Activated T-cell treated with anti-CD3 and anti-CD28 coated beads for 48 hours (primary cell): ENCODE data around the gene OSCAR.

Experiments
- DNase-seq: peaks from one replicate; pipeline ENCODE4 v3.0.0-alpha.2; 2020; ENCODE audit warnings: low read depth

Gene OSCAR

DNA sequence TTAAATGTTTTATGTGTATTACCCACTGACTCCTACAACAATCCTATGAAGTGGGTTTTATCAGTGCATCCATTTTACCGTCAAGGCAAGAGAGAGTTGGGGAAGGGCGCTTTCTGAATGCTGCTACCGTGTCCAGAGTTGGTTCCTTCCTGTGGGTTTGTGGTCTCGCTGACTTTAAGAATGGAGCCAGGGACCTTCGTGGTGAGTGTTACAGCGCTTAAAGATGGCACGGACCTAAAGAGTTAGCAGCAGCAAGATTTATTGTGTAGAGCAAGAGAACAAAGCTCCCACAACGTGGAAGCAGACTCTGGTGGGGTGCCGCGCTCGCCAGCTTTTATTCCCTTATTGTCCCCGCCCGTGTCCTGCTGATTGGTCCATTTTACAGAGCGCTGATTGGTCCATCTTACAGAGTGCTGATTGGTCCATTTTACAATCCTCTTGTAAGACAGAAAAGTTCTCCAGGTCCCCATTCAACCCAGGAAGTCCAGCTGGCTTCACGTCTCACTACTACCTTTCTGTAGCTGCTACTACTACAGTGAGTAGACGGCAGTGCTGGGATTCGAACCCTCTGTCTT lies 6.1 kb downstream of the OSCAR start:
- no peak for DNase-seq

DNA sequence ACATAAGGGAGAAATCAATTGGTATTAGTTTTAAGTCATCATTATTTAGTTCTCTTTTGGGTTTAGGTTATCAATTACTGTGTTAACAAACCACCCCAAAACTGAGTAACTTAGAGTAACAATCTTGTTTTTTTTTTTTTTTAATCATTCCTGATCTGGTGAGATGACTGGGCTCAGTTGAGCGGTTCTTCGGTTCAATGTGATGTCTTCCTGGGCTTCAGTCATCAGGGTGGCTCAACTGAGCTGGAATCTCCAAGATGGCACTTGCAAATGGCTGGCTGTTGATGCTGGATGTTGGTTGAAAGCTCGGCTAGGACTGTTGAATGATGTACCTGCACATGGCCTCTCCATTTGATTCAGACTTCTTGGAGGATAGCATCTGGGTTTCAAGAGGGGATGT lies 16.2 kb downstream of the OSCAR start:
- no peak for DNase-seq

DNA sequence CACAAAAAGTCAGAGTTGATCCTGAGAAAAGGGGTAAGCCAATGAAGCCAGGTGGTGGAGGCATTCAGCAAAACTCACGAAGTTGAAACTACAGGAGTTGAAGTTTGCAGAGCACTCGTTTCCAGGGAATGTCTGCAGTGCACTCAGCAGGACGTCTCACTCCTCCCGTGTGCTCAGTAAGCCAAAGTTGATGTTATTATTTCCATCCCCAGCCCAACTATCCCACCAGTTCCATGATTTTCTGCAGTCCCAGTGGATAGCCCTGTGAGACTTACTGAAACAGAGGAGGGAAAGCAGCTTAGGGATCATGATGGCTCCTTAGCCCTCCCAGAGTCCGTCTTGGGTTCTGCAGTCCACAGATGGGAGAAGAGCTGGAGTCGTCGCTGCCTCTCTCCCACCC lies 19.6 kb downstream of the OSCAR start, which contains the start of gene TARM1:
TSS of gene TARM1 (minus strand) at position 334 of the 400 bp plus-strand sequence. CDS start at position 309, 25 bp downstream.
- DNase-seq = no peak

DNA sequence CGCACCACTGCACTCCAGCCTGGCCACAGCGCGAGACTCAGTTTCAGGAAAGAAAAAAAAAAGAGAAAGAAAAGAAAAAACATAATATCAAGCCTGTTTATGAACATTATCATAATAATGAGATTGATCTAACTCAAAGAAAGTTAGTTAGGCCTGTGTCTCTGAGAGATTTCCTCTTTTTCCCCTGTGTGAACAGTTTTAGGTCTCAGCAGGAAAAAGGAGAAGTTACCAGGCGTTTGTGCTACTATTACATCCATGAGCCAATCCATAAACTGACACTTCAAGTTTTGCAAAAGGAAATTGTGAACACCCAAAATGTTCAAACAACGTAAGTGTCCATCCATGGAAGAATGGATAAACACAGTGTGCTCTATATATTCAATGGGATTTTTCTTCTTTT lies 23.3 kb downstream of the OSCAR start:
- DNase-seq = no peak

DNA sequence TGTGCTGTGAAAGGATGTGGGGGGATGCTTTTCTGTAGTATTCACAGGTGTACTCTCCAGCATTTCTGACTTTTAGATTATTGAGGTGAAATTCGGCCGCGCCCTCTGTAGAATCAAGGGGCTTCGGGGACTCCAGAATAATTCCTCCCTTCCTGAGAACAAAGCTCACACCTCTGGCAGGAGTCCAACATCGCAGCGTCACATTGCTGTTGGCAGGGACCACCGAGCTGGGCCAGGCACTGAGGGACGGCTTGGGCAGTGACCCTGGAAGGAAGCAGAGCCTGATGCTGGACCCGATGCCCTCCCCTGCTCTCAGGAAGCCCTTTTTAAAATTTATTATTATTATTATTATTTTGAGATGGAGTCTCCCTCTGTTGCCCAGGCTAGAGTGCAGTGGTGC lies 25.8 kb downstream of the OSCAR start:
- no peak for DNase-seq

DNA sequence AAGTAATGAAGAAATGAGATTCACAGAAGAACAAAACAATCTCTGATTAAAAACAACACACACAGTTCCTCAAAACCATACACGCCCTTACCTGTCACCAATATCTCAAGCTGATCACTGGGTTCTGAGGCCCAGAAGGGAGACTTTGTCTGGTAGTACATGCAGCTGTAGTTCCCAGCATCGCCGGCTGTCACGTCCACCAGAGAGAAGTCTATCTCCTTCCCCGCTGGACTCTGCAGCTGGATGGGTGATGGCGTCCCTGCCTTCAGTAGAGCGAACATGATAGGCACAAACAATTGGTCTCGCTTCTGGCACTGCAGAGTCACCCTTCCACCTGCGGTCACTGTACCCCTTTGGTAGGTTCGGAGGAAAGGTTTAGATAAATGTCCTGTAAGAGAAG lies 26.8 kb downstream of the OSCAR start:
- no peak for DNase-seq

DNA sequence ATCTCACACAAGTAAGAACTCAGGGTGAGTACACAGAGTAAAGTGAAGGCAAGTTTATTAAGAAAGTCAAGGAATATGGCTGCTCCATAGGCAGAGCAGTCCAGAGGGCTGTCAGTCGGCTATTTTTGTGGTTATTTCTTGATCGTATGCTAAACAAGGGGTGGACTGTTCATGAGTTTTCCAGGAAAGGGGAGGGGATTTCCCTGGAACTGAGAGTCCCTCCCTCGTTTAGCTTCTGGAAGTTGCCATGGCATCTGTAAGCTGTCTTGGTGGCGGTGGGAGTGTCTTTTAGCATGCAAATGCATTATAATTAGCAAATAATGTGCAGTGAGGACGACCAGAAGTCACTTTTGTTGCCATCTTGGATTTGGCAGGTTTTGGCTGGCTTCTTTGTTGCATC lies 31.1 kb downstream of the OSCAR start:
- DNase-seq = no peak

DNA sequence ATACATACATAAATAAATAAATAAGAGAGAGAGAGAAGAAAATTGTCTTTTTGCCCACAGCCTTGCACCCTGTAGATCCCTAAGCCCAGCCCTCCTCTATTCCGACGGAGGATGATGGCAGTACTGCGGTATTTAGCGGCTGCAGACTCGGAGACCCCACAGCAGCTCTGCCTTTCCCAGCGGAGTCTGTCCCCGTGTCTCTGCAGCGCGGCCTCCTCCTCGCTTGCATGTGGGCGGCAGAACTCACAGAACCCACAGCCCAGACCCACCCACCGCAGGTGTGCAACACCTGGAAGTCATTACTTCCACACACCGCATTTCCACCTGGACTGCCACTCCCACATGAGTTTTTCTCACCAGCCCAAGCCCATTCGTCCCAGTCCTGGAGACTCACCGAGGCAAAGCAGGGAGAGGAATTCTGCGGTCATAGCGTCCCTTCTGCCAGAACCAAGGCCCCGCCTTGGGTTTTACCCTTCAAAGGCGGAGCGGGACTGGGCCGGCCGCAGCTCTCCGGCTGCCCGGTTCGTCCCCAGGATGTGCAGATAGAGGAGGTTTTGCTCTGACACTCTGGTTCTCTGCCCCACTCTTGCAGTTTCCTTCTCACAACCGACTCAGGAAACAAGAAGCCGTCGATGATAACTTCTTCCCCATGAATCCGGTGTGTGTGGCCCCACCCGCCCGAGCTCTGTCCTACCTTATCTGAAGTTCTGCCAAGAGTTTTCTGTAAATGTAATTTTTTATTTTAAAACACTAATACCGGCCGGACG lies 37.1 kb downstream of the OSCAR start, which contains the start of gene VSTM1:
TSS of gene VSTM1 (minus strand) at position 548 of the 767 bp plus-strand sequence. CDS start at position 428, 120 bp downstream.
- no peak for DNase-seq

DNA sequence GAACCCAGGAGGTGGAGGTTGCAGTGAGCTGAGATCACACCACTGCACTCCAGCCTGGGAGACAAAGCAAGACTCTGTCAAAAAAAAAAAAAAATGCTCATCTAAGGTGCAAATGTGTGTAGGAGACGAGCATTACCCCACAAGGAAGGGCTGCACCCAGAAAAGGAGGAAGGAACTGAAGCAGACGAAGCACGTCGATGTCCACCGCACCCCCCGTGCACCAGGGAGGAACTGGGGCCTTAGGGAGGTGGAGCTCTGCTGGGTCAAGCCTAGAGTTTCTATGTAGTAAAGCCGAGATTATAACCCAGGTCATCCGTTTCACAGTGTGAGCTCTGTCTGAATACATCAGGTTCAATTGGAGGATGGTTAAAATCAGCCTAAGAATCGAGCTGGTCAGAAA lies 38.0 kb downstream of the OSCAR start:
- DNase-seq = no peak

DNA sequence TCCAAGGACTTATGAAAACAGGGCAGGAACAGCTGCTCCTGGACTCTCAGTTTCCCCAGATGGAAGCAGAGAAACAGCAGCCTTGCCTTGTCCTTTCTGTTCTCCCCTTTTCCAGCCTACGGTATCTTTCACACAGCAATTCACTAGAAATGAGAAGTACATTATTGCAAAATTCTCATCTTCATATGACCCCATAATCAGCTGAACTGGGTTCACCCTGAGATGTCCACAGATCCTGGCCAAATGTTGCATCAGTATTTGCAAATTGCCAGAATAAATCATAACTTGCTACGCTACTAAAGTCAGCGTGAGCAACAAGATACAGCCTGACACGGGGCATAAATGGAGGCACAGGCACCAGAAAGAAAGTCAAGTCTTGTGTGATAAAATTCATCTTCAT lies 53.0 kb downstream of the OSCAR start:
- DNase-seq = no peak

DNA sequence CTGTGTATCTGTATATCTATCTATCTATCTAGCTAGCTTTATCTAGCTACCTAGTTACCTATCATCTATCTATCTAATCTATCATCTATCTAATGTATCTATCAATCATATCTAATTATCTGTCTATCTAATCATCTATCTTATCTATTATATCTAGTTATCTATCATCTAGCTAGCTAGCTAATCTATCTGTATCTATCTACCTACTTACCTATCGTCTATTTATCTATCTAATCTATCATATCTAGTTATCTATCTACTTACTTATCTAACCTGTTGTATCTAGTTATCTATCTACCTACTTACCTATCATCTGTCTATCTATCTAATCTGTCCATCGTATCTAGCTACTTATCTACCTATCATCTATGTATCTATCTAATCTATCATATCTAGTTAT lies 54.8 kb downstream of the OSCAR start:
- no peak for DNase-seq
